Measurements from ENCODE around the gene SH3PXD2B.

Gene SH3PXD2B

DNA sequence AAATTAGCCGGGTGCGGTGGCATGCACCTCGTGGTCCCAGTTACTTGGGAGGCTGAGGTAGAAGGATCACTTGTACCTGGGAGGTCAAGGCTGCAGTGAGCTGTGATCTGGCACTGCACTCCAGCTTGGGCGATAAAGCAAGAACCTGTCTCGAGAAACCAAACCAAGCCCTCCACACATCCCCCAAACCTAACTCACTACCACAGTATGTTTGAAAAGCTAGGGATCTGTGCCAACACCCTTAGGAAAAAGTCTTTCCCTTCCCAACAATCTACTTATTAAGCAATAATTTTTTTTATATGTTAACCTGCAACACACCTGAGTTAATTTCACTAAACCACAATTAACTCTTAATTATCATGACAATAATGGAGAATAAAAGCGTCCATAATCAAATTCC is 173.0 kb downstream of the SH3PXD2B start:
- TF ChIP-seq POLR2A (IDR thresholded peaks at IDR 0.05; ENCODE audit: low read depth, low read length), result no peak
- no peak for FAIRE-seq

DNA sequence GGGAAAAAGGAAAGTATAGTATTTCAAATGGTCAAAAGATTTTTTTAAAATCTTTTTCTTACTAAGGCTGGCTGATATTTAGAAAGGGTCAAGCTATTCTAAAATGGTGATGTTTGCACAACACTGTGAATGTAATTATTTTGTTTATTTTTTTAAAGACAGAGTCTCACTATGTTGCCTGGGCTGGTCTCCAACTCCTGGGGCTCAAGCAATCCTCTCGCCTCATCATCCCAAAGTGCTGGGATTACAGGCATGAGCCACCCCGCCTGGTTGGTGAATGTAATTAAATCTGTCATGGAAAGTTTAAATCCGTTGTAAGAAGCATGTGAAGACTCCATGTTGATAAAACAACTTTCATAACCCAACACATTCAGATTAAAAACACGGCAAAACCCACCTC is 173.4 kb downstream of the SH3PXD2B start:
- FAIRE-seq, result no peak
- TF ChIP-seq POLR2A (IDR thresholded peaks at IDR 0.05; ENCODE audit: low read depth, low read length), result no peak
- no peak for DNase-seq (ENCODE audit: insufficient read length, low spot score)

More for the DNA sequence above, 173.0 kb downstream of the SH3PXD2B start:
- no peak for DNase-seq (ENCODE audit: insufficient read length, low spot score)

DNA sequence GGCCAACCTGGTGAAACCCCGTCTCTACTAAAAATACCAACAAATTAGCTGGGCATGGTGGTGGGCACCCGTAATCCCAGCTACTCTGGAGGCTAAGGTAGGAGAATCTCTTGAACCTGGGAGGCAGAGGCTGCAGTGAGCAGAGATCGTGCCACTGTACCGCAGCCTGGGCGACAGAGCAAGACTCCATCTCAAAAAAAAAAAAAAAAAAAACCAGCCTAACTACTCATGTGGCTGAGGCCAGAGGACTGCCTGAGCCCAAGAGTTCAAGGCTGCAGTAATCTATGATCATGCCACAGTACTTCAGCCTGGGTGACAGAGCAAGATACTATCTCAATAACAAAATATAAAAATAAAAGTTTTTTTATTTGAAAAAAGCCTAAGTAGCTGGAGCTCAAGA is 174.0 kb downstream of the SH3PXD2B start:
- no peak for TF ChIP-seq POLR2A (IDR thresholded peaks at IDR 0.05; ENCODE audit: low read depth, low read length)
- no peak for FAIRE-seq
- no peak for DNase-seq (ENCODE audit: insufficient read length, low spot score)

DNA sequence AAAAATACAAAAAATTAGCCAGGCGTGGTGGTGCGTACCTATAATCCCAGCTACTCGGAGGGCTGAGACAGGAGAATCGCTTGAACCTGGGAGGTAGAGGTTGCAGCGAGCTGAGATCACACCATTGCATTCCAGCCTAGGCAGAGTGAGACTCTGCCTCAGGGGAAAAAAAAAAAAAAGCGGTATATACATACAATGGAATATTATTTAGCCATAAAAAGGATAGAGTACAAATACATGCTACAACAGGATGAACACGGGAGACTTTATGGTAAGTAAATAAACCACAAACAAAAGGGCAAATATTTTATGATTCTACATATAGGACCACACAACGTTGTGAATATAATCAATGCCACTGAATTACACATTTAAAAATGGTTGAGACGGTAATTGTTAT is 176.0 kb downstream of the SH3PXD2B start:
- DNase-seq (ENCODE audit: insufficient read length, low spot score) (no peak), FAIRE-seq (no peak)
- no peak for TF ChIP-seq POLR2A (IDR thresholded peaks at IDR 0.05; ENCODE audit: low read depth, low read length)

DNA sequence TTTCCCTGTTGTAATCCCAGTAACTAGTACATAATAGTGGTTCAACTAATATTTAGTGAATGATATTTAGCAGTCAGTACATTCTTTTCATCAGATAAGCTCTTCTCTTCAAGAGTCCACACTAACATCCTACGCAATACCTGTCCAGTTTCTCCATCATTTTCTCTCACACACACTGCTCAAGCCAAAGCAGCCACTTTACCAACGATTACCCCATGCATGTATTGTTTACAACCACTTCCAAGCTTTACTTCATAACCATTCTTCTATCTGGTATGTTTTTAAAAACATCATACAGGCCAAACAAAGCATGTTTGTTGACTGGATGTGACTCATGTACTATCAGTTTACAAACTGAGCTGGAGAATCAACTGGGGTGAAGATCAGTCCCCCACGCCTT is 178.1 kb downstream of the SH3PXD2B start:
- FAIRE-seq, result no peak
- TF ChIP-seq POLR2A (IDR thresholded peaks at IDR 0.05; ENCODE audit: low read depth, low read length), result no peak
- no peak for DNase-seq (ENCODE audit: insufficient read length, low spot score)

Measured in H54 (cell line).